HCT116 (cell line): ENCODE data around the gene GDE1.

Experiments
- POLR2AphosphoS5 ChIP-seq: IDR thresholded peaks from 2 replicates; pipeline ENCODE4 v1.6.1; 2011; ENCODE audit warnings: mild to moderate bottlenecking, low read depth, low read length, moderate library complexity
- RAD21 ChIP-seq: IDR thresholded peaks from 2 replicates; pipeline ENCODE4 v1.6.1; 2012; ENCODE audit warnings: low read depth, mild to moderate bottlenecking

DNA sequence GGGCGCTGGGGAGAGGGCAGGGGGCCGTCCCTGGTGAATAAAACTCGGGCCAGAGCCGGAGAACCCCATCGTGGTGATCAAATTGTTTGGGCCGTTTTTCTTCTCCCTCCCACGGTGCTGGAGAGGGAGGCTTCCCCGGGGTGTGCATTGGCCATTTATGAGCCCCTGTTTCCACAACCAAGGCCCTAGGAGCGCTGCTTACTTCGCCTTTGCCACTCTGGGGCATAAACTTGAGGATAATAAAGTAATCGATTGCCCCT is 2.4 kb upstream of the GDE1 start:
- no peak for TF ChIP-seq POLR2AphosphoS5
- TF ChIP-seq RAD21: no peak
